Thymus (tissue), 11 donors: Measurements from ENCODE around the gene VTN. TPM values are rescaled to one million over a fixed set of nuclear protein-coding genes. Genes with fewer than 3 reads are reported as not detected.

Experiments
- DNase-seq, 9 donors: peaks; one replicate each; pipeline ENCODE4 v3.0.0-alpha.2; 2013; ENCODE audit warnings: low spot score in 9 of 9, low read depth in 6 of 9, missing footprints in 1 of 9
- H3K27ac ChIP-seq, 2 donors: one replicate each; pipeline ENCODE4 v1.5.1; 2013; ENCODE audit warnings: control low read depth in 1 of 2, low read depth in 1 of 2, low read length in 1 of 2, mild to moderate bottlenecking in 1 of 2, moderate library complexity in 1 of 2
- H3K27me3 ChIP-seq, 2 donors: one replicate each; pipeline ENCODE4 v1.5.1; 2013; ENCODE audit warnings: low read length in 1 of 2; ENCODE audit not compliant: control insufficient read depth in 2 of 2, insufficient read depth in 1 of 2
- H3K36me3 ChIP-seq, 2 donors: one replicate each; pipeline ENCODE4 v1.5.1; 2013; ENCODE audit warnings: low read length in 1 of 2, mild to moderate bottlenecking in 1 of 2, moderate library complexity in 1 of 2; ENCODE audit not compliant: control insufficient read depth in 2 of 2, insufficient read depth in 2 of 2
- H3K4me1 ChIP-seq, 2 donors: one replicate each; pipeline ENCODE4 v1.5.1; 2013; ENCODE audit warnings: low read length in 2 of 2; ENCODE audit not compliant: control insufficient read depth in 2 of 2, insufficient read depth in 2 of 2
- H3K4me3 ChIP-seq, 2 donors: one replicate each; pipeline ENCODE4 v1.5.1; 2013; ENCODE audit warnings: low read length in 2 of 2, control low read depth in 1 of 2, mild to moderate bottlenecking in 1 of 2
- H3K9me3 ChIP-seq, 2 donors: one replicate each; pipeline ENCODE4 v1.5.1; 2013; ENCODE audit warnings: low read length in 1 of 2, mild to moderate bottlenecking in 1 of 2; ENCODE audit not compliant: control insufficient read depth in 2 of 2, insufficient read depth in 1 of 2
- WGBS: extraction: QIAGEN DNeasy Blood & Tissue Kit; methylation state at CpG from one replicate; pipeline ENCODE4 v1.1.7; 2013; 5-methylcytosine and 5-hydroxymethylcytosine counted together
- polyA plus RNA-seq: library from polyadenylated mRNA; stranded (reverse); fragments of 200-250 nt; gene quantifications from one replicate; pipeline ENCODE4 v1.2.3, GENCODE V29; 2013
- total RNA-seq: library from RNA; stranded (reverse); fragments of 120-200 nt; gene quantifications from one replicate; pipeline ENCODE4 v1.2.4, GENCODE V29; 2013
- donor health status: healthy.

Gene VTN
- total and polyA plus RNA-seq, 2 donors = 0.09 to 0.59 TPM

DNA sequence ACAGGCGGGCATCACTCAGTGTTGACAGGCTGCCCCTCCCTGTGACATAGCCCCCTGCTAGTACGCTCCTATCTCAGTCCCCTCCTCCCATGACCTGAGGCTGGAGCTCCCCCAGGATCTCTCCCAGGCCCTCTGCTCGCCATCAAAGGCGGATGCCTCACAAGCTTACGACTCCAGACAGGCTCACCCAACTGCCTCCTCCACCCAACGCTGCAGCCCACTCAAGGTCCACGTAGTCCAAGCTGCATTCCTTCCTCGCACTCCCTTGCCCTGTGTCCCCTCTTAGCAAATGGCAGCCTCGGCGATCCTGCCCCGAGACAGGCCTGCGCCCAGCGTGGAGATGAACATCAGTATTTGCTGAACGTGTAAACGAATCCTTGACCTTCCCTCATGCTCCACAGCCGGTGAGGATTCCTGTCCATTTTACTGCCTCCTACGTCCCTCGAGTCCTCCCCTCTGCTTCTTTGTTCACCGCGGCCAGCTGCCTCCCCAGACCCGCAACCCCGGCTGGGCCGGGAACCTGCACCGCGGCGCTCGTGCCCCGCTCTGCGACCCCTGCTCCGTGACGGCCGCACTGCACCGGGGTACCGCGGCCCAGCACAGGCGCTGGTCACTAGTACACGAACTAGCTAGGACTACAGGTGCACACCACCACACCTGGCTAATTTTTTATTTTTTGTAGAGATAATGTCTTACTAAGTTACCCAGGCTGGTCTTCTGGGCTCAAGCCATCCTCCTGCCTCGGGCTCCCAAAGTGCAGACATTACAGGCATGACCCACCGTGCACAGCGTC, 51.9 kb downstream of the VTN start:
- Histone ChIP-seq H3K27ac (no peak overlapping the region), H3K4me1 (peaks cover 10 to 21% of the 10 kb centered on the region in 2 donors), H3K36me3 (no peaks in the 10 kb centered on the region), H3K9me3 (no peaks in the 10 kb centered on the region), H3K27me3 (peaks cover 2 to 25% of the 10 kb centered on the region in 2 donors), H3K4me3 (peak overlapping the region; percentile 55 to 65)
- 20% methylated on average over 40 of the region's 40 CpGs for WGBS
- DNase-seq = no peak

Other genes starting within 250 kb of the VTN start
- gene TMEM97, start 51.1 kb downstream of the VTN start, total RNA-seq = 17.2 TPM
- gene TMEM97, start 51.1 kb downstream of the VTN start, polyA plus RNA-seq = 3.3 TPM
- 44.6 TPM for gene IFT20, start 34.8 kb downstream of the VTN start, total RNA-seq
- gene IFT20, start 34.8 kb downstream of the VTN start, polyA plus RNA-seq = 82.5 TPM
- gene TNFAIP1, start 34.5 kb downstream of the VTN start, total RNA-seq = 11.3 TPM
- gene TNFAIP1, start 34.5 kb downstream of the VTN start, polyA plus RNA-seq = 19.4 TPM
- gene POLDIP2, start 12.8 kb downstream of the VTN start, total RNA-seq = 52.5 TPM
- gene POLDIP2, start 12.8 kb downstream of the VTN start, polyA plus RNA-seq = 37.6 TPM
- gene SEBOX, start 5.1 kb downstream of the VTN start, total RNA-seq = not detected
- gene SEBOX, start 5.1 kb downstream of the VTN start, polyA plus RNA-seq = not detected
- 1.2 TPM for gene SARM1, start 1.4 kb upstream of the VTN start, total RNA-seq
- gene SARM1, start 1.4 kb upstream of the VTN start, polyA plus RNA-seq = 5.4 TPM
- gene SLC46A1, start 35.9 kb upstream of the VTN start, total RNA-seq = 13.1 TPM
- gene SLC46A1, start 35.9 kb upstream of the VTN start, polyA plus RNA-seq = 10.5 TPM
- gene SLC13A2, start 103.3 kb upstream of the VTN start, total RNA-seq = not detected
- gene SLC13A2, start 103.3 kb upstream of the VTN start, polyA plus RNA-seq = 0.09 TPM
- 5.4 TPM for gene FOXN1, start 136.0 kb upstream of the VTN start, total RNA-seq
- 6.5 TPM for gene FOXN1, start 136.0 kb upstream of the VTN start, polyA plus RNA-seq
- 30.4 TPM for gene UNC119, start 182.3 kb upstream of the VTN start, total RNA-seq
- 30.6 TPM for gene UNC119, start 182.3 kb upstream of the VTN start, polyA plus RNA-seq
- 25.5 TPM for gene PIGS, start 201.2 kb upstream of the VTN start, total RNA-seq
- gene PIGS, start 201.2 kb upstream of the VTN start, polyA plus RNA-seq = 19.6 TPM
- gene ALDOC, start 206.6 kb upstream of the VTN start, total RNA-seq = 18.2 TPM
- 10.6 TPM for gene ALDOC, start 206.6 kb upstream of the VTN start, polyA plus RNA-seq
- 46.0 TPM for gene SPAG5, start 228.7 kb upstream of the VTN start, total RNA-seq
- 19.4 TPM for gene SPAG5, start 228.7 kb upstream of the VTN start, polyA plus RNA-seq
- 2.6 TPM for gene RSKR, start 243.9 kb upstream of the VTN start, total RNA-seq
- gene RSKR, start 243.9 kb upstream of the VTN start, polyA plus RNA-seq = 6.4 TPM